ENCODE data around the gene PNPO.

PNPO gene

DNA sequence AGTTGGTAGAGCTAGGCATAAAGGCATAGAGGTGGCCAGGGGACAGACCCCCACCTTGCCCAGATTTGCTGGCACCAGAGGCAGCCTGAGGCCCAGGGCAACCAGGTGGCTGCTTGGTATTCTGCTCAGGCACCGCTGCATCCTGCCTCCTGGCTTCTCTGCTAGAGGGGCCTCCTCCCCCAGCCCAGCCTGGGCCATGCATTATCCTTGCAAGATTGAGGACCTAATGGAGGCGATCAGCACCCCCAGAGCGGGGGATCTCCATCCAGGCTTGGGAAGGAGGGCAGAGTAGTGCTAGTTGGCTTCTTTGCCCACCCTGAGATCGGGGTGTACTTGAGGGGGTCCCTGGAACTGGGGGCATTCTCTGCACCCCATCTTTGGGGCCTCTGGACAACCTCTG is 53.4 kb downstream of the PNPO start:
- no peaks in the 10 kb centered on the region for H3K4me1 ChIP-seq (ENCODE audit: control insufficient read depth in 2 of 2, insufficient read depth in 2 of 2, low read length in 2 of 2)
- H3K36me3 ChIP-seq (ENCODE audit: control insufficient read depth in 2 of 2, insufficient read depth in 2 of 2, low read length in 2 of 2): no peaks in the 10 kb centered on the region
- no peaks in the 10 kb centered on the region for H3K27me3 ChIP-seq (ENCODE audit: control insufficient read depth in 2 of 2, insufficient read depth in 2 of 2, low read length in 2 of 2)
- H3K9ac ChIP-seq (ENCODE audit: low read depth in 1 of 2, low read length in 2 of 2): no peak overlapping the region
- no peak overlapping the region for H3K4me3 ChIP-seq (ENCODE audit: low read length in 2 of 2)
- H3K27ac ChIP-seq (ENCODE audit: low read depth in 2 of 2, low read length in 2 of 2): no peak overlapping the region
- H3K9me3 ChIP-seq (ENCODE audit: control insufficient read depth in 2 of 2, low read length in 2 of 2): no peaks in the 10 kb centered on the region

DNA sequence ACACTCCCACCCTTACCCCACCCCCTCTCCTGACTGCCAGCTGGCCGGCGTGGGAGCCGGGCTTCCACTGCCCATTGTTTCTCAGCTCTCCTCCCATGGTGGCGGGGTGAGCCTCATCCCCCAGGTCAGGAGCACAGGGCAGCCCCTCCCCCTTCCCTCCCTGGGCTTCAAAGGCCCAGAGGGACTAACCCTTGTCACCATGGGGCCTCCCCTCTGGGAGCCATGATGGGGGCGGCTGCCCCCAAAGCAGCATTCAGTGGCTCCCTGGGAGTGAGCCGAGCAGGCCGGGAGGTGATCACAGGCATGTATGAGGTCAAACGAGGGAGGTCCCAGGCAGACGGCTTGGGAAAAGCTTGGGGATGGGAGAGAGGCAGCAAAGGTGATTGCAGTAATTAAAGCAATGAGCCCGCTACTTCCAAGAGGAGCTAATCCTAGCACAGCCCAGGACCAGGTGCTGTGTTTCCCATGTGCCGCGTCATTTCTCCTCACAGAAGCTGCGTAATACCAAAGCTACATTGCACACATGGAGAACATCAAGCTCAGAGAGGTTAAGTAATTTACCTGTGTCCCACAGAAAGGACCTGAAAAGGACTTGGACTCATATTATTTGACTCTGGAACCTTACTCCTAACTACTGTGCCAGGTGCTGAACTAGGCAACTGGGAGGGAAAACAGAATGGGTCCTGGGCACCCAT is 54.0 kb downstream of the PNPO start:
- Histone ChIP-seq H3K4me3 (ENCODE audit: low read length in 2 of 2) (no peak overlapping the region), H3K4me1 (ENCODE audit: control insufficient read depth in 2 of 2, insufficient read depth in 2 of 2, low read length in 2 of 2) (no peaks in the 10 kb centered on the region), H3K27me3 (ENCODE audit: control insufficient read depth in 2 of 2, insufficient read depth in 2 of 2, low read length in 2 of 2) (no peaks in the 10 kb centered on the region), H3K9ac (ENCODE audit: low read depth in 1 of 2, low read length in 2 of 2) (no peak overlapping the region), H3K9me3 (ENCODE audit: control insufficient read depth in 2 of 2, low read length in 2 of 2) (no peaks in the 10 kb centered on the region), H3K36me3 (ENCODE audit: control insufficient read depth in 2 of 2, insufficient read depth in 2 of 2, low read length in 2 of 2) (no peaks in the 10 kb centered on the region), H3K27ac (ENCODE audit: low read depth in 2 of 2, low read length in 2 of 2) (no peak overlapping the region)

DNA sequence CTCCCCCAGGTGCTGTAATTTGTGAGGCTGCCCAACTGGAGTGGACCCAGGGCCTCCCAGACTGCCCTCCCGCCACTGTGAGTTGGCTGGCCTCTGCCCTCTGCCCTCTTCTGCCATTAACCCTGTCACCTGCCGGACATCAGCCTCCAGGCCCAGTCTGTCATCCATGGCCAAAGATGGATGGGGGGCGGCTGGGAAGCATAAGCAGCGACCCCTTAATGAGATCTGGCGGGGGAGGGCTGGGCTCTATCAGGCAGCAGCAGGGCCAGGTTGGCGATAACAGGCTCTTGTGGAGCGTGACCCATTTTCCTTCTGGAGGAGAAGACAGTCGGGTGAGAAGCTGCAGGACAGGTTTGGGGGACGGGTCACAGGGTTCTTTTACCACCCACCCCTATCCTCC is 54.8 kb downstream of the PNPO start:
- H3K9ac ChIP-seq (ENCODE audit: low read depth in 1 of 2, low read length in 2 of 2): no peak overlapping the region
- H3K27ac ChIP-seq (ENCODE audit: low read depth in 2 of 2, low read length in 2 of 2): no peak overlapping the region
- H3K4me3 ChIP-seq (ENCODE audit: low read length in 2 of 2): no peak overlapping the region
- no peaks in the 10 kb centered on the region for H3K36me3 ChIP-seq (ENCODE audit: control insufficient read depth in 2 of 2, insufficient read depth in 2 of 2, low read length in 2 of 2)
- no peaks in the 10 kb centered on the region for H3K27me3 ChIP-seq (ENCODE audit: control insufficient read depth in 2 of 2, insufficient read depth in 2 of 2, low read length in 2 of 2)
- no peaks in the 10 kb centered on the region for H3K9me3 ChIP-seq (ENCODE audit: control insufficient read depth in 2 of 2, low read length in 2 of 2)
- H3K4me1 ChIP-seq (ENCODE audit: control insufficient read depth in 2 of 2, insufficient read depth in 2 of 2, low read length in 2 of 2): no peaks in the 10 kb centered on the region

DNA sequence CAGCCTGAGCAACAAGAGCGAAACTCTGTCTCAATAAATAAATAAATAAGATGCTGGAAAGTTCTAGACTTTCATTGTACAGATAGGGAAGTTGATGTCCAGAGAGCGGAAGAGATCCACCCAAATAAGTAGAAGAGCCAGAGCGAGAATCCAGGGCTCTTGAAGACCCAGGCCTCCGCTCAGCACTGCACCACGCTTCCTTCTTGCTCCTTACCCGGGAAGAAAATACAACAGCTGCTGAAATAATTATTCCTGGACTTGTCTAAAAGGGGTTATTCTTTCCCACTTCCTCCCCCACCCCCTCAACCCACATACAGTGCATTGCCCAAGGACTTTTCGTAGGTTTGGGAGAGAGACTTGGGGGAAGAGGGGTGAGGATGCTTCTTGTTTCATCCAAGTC is 56.2 kb downstream of the PNPO start:
- no peak overlapping the region for H3K9ac ChIP-seq (ENCODE audit: low read depth in 1 of 2, low read length in 2 of 2)
- no peaks in the 10 kb centered on the region for H3K36me3 ChIP-seq (ENCODE audit: control insufficient read depth in 2 of 2, insufficient read depth in 2 of 2, low read length in 2 of 2)
- no peaks in the 10 kb centered on the region for H3K27me3 ChIP-seq (ENCODE audit: control insufficient read depth in 2 of 2, insufficient read depth in 2 of 2, low read length in 2 of 2)
- peaks cover 0 to 5% of the 10 kb centered on the region in 2 donors for H3K4me1 ChIP-seq (ENCODE audit: control insufficient read depth in 2 of 2, insufficient read depth in 2 of 2, low read length in 2 of 2)
- no peak overlapping the region for H3K27ac ChIP-seq (ENCODE audit: low read depth in 2 of 2, low read length in 2 of 2)
- H3K9me3 ChIP-seq (ENCODE audit: control insufficient read depth in 2 of 2, low read length in 2 of 2): no peaks in the 10 kb centered on the region
- H3K4me3 ChIP-seq (ENCODE audit: low read length in 2 of 2): no peak overlapping the region

DNA sequence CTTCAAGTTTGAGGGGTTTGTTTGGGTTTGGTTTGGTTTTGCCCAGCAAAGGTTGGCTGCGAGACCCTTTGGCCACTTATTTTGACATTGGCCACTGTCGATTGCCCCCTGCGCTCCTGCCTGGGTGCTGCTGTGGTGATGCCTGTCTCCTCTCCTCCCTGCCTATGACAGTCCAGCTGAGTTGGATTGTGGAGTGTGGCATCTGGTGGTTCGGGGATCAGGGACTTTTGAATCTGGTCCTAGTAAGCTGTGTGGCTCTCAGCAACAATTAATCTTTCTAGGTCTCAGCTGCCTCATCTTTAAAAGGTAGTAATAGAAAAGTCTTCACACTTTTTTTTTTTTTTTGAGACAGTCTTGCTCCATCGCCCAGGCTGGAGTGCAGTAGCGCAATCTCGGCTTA is 56.7 kb downstream of the PNPO start:
- H3K27ac ChIP-seq (ENCODE audit: low read depth in 2 of 2, low read length in 2 of 2): no peak overlapping the region
- H3K4me1 ChIP-seq (ENCODE audit: control insufficient read depth in 2 of 2, insufficient read depth in 2 of 2, low read length in 2 of 2): peaks cover 0 to 8% of the 10 kb centered on the region in 2 donors
- H3K9ac ChIP-seq (ENCODE audit: low read depth in 1 of 2, low read length in 2 of 2): no peak overlapping the region
- H3K9me3 ChIP-seq (ENCODE audit: control insufficient read depth in 2 of 2, low read length in 2 of 2): no peaks in the 10 kb centered on the region
- H3K27me3 ChIP-seq (ENCODE audit: control insufficient read depth in 2 of 2, insufficient read depth in 2 of 2, low read length in 2 of 2): no peaks in the 10 kb centered on the region
- H3K4me3 ChIP-seq (ENCODE audit: low read length in 2 of 2): no peak overlapping the region
- no peaks in the 10 kb centered on the region for H3K36me3 ChIP-seq (ENCODE audit: control insufficient read depth in 2 of 2, insufficient read depth in 2 of 2, low read length in 2 of 2)
